Coronary artery (tissue), 2 donors: ENCODE data around the gene NAT14.
A peak's percentile ranks its signal among the peaks of the same experiment; 100 is the strongest.

Experiments
- DNase-seq: peaks from one replicate; pipeline ENCODE4 v3.0.0-alpha.2; 2017; ENCODE audit warnings: low spot score
- H3K27ac ChIP-seq, 2 donors: fragments of 200-600 bp; sonication (generic); one replicate each; pipeline ENCODE4 v1.5.1; 2016 to 2019
- H3K4me3 ChIP-seq: fragments of 200-600 bp; sonication (generic); 2 replicates; pipeline ENCODE4 v1.5.1; 2016; ENCODE audit warnings: mild to moderate bottlenecking, moderate library complexity
- CTCF ChIP-seq: fragments of 200-600 bp; sonication (generic); IDR thresholded peaks from one replicate; pipeline ENCODE4 v1.5.1; 2019; ENCODE audit warnings: antibody characterized with exemption

NAT14 gene, protein sequence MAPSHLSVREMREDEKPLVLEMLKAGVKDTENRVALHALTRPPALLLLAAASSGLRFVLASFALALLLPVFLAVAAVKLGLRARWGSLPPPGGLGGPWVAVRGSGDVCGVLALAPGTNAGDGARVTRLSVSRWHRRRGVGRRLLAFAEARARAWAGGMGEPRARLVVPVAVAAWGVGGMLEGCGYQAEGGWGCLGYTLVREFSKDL

DNA sequence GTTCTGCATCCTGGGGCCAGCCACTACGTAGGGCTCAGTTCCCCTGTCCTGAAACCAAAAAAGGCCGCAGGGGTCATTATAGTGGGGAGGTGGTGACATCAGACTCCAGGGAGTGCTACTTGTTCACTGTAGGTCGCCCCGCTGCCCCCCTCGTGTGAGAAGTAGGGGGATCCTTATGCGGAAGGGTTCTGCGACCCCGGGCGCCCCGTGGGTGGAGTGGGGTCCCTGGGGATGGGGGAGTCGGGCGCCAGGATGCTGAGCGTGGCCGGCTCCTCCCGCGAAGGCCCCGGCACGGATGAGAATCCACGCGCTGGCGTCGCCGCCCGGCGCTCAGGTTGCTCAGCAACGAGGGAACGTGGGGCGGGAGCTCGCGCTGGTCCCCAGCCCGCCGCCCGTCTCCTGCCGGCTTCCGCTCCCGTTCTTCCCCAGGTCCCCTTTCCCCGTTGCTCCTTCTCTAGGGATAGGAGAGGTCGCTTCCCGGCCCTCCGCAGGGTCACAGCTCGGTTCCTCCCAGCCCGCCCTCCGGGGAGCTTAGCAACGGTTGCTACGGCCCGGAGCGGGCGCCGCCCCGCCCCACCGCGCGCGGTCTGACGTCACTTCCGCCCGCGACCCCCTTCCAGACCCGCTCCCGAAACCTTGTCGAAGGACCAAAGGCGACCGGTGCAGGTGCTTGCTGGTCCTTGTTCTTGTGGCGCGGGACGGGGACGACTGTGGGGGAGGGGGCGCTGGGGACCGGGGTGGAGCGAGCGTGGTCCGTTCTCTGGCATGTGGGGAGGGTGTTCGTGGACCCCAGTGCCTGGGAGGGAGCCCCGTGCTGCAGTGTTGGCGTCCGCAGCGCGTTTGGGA is at the start of gene NAT14:
NAT14 (plus strand) TSS at position 596 of the 846 bp plus-strand sequence. CDS start 521 bp downstream, outside the sequence.
- peak within 1 kb of the TSS; percentile 77 to 93 for H3K27ac ChIP-seq
- no peak for TF ChIP-seq CTCF
- no peak for DNase-seq
- peak within 1 kb of the TSS; percentile 74 for H3K4me3 ChIP-seq

DNA sequence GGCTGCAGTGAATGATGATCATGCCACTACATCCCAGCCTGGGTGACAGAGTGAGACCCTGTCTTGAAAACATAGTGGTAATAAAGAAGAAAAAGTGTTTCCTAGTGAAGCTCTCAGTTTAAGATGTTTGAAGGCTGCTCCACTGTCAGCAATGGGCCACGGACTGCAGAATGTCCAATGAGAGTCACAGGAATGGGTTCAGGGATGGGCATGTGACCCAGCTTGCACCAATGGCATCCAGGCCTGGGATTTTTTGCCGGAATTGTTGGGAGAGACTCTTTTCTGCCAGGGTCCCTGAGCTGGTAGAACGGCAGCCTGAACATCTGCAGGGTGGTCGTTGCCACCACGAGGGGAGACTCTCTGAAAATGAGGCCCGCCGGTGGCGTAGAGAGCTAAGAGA is 48.1 kb upstream of the NAT14 start:
- no peak overlapping the region for H3K27ac ChIP-seq
- no peak for TF ChIP-seq CTCF
- no peak overlapping the region for H3K4me3 ChIP-seq
- DNase-seq: no peak

- H3K4me3 ChIP-seq: no peak overlapping the region
- H3K27ac ChIP-seq: no peak overlapping the region
- no peak for TF ChIP-seq CTCF
- no peak for DNase-seq
Observed at GRCh38 chr19:55437410-55437809, 47.6 kb upstream of the NAT14 start.

DNA sequence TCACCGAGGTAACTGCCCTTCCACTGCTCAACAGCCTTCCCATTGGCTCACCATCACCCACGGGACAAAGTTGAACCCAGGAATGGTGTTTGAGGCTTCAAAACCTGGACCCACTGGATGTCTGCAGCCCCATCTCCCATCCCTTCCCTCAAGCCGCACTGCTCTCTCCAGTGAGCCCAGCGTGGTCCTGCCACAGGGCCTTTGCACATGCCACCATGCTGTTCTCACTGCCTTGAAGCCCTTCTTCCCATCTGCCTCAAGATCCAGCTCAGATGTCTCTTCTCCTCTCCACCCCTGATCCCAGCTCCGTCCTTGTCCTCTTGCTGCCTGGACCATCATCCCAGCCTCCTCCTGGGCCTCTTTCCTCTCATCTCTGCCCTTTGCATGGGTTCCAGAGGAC is 45.9 kb upstream of the NAT14 start:
- Histone ChIP-seq H3K4me3 (no peak overlapping the region), H3K27ac (no peak overlapping the region)
- no peak for TF ChIP-seq CTCF
- no peak for DNase-seq

DNA sequence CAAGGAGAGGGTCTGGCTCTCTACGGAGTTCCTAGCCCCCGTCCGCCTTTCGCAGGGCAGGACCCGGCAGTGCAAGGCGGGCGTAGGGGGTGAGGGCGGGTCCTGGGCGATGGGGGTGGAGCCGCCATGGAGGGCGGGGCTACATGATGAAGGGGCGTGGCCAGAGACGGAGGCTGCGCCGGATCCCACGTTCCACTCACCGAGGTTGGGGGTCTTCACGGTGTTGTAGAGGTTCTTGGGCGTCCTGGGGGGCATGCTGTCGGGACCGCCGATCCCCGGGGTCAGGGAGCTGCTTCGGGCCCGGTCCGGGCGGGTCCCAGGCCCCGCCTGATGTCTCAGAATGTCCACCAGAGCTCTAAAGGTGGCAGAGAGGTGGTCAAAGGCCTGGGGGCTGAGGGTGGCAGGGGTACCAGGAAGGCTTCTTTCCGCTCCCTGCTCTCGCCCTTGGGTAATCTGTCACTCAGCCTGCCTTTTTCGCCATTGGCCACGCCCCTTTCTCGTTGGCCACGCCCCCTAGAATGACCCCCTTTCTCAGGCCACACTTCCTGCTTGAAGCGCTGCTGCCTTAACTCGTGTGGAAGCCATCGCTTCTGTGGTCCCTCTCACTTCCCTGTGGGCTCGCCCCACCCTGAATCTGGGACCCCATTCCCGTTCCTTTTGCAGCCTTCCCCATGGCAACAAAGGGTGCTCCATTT is 44.4 kb upstream of the NAT14 start:
- no peak for DNase-seq
- no peak for TF ChIP-seq CTCF
- no peak overlapping the region for H3K27ac ChIP-seq
- H3K4me3 ChIP-seq: no peak overlapping the region

- no peak for TF ChIP-seq CTCF
- Histone ChIP-seq H3K4me3 (no peak overlapping the region), H3K27ac (no peak overlapping the region)
- no peak for DNase-seq
Observed at GRCh38 chr19:55441319-55441691, 43.7 kb upstream of the NAT14 start.
